Activated naive CD8-positive, alpha-beta T cell (primary cell): ENCODE data around the gene HS3ST1.
"Not testable (repeated sequence)": the region's sequence is repeated elsewhere in the genome, so short reads cannot be mapped to it uniquely, and the experiment has no call there.

Experiments
- H3K27ac Mint-ChIP-seq: one replicate; pipeline ENCODE4 v1.8.0; 2021; ENCODE audit warnings: mixed read lengths
- H3K27me3 Mint-ChIP-seq: one replicate; pipeline ENCODE4 v1.8.0; 2021; ENCODE audit warnings: mixed read lengths
- H3K36me3 Mint-ChIP-seq: one replicate; pipeline ENCODE4 v1.8.0; 2021; ENCODE audit warnings: mixed read lengths
- H3K4me1 Mint-ChIP-seq: one replicate; pipeline ENCODE4 v1.8.0; 2021; ENCODE audit warnings: low read depth, mixed read lengths
- H3K4me3 Mint-ChIP-seq: one replicate; pipeline ENCODE4 v1.8.0; 2021; ENCODE audit warnings: mild to moderate bottlenecking, mixed read lengths
- H3K9me3 Mint-ChIP-seq: one replicate; pipeline ENCODE4 v1.8.0; 2021; ENCODE audit warnings: low read depth, mixed read lengths

Gene HS3ST1

DNA sequence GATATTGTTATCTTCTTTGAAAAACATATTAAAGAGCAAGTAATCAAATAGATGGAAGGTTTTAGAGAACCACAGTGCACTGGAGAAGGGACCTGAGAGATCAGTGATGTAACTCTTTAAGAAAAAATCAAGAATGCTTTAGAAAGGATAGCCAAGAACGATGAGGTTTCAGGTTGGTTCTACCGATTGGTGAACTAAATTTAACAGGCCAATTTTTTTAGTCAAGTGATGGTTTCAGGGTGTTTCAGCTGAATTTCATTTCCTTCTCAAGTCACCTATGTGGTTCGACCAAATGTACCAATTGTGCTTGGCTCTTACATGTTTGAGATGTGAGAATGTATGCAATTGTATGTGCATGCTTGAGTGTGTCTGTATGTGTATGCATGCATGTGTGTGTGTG, 26.5 kb downstream of the HS3ST1 start:
- Mint-ChIP-seq H3K4me3 (no peak overlapping the region), H3K27me3 (no peaks in the 10 kb centered on the region), H3K27ac (no peak overlapping the region), H3K4me1 (no peaks in the 10 kb centered on the region), H3K36me3 (no peaks in the 10 kb centered on the region), H3K9me3 (no peaks in the 10 kb centered on the region)

GRCh38 chr4:11399461-11399971, 29.2 kb downstream of the HS3ST1 start:
- Mint-ChIP-seq H3K9me3 (no peaks in the 10 kb centered on the region), H3K27ac (no peak overlapping the region), H3K4me1 (no peaks in the 10 kb centered on the region), H3K36me3 (no peaks in the 10 kb centered on the region), H3K27me3 (no peaks in the 10 kb centered on the region), H3K4me3 (no peak overlapping the region)

GRCh38 chr4:11397819-11398610, 30.7 kb downstream of the HS3ST1 start:
- no peaks in the 10 kb centered on the region for H3K27me3 Mint-ChIP-seq
- no peaks in the 10 kb centered on the region for H3K9me3 Mint-ChIP-seq
- no peak overlapping the region for H3K4me3 Mint-ChIP-seq
- no peaks in the 10 kb centered on the region for H3K4me1 Mint-ChIP-seq
- no peaks in the 10 kb centered on the region for H3K36me3 Mint-ChIP-seq
- no peak overlapping the region for H3K27ac Mint-ChIP-seq

- Mint-ChIP-seq H3K9me3 (no peaks in the 10 kb centered on the region), H3K27ac (no peak overlapping the region), H3K4me1 (no peaks in the 10 kb centered on the region), H3K27me3 (no peaks in the 10 kb centered on the region), H3K4me3 (no peak overlapping the region), H3K36me3 (no peaks in the 10 kb centered on the region)
Measured at GRCh38 chr4:11397146-11397545, 31.5 kb downstream of the HS3ST1 start.

DNA sequence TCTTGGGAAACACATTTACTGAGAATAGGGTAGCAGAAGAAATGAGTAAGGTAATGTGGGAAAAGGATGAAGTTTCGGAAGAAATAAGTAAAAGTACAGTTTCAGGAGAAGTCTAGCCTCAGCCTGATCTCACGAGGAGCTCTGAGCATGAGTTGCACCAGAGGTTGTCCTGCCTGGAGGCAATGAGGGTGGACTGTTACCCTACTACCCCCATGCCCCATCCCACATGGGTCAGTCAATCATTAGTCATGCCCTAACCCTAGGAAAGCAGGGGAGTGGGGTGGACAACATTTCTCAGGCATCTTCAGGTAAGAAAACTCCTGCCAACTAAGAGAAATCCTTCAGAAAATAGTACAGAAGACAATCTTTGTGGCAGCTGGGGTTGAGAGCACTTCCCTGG, 35.1 kb downstream of the HS3ST1 start:
- H3K36me3 Mint-ChIP-seq = no peaks in the 10 kb centered on the region
- H3K4me1 Mint-ChIP-seq = no peaks in the 10 kb centered on the region
- no peaks in the 10 kb centered on the region for H3K9me3 Mint-ChIP-seq
- no peaks in the 10 kb centered on the region for H3K27me3 Mint-ChIP-seq
- no peak overlapping the region for H3K27ac Mint-ChIP-seq
- H3K4me3 Mint-ChIP-seq = no peak overlapping the region

DNA sequence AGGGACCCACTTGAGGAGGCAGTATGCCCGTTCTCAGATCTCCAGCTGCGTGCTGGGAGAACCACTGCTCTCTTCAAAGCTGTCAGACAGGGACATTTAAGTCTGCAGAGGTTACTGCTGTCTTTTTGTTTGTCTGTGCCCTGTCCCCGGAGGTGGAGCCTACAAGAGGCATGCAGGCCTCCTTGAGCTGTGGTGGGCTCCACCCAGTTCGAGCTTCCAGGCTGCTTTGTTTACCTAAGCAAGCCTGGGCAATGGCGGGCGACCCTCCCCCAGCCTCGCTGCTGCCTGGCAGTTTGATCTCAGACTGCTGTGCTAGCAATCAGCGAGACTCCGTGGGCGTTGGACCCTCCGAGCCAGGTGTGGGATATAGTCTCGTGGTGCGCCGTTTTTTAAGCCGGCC, 44.6 kb downstream of the HS3ST1 start:
- H3K4me1 Mint-ChIP-seq, H3K4me3 Mint-ChIP-seq, H3K27ac Mint-ChIP-seq, H3K36me3 Mint-ChIP-seq, H3K9me3 Mint-ChIP-seq, H3K27me3 Mint-ChIP-seq: not testable (repeated sequence)

GRCh38 chr4:11376571-11376970, 52.1 kb downstream of the HS3ST1 start:
- H3K4me1 Mint-ChIP-seq = no peaks in the 10 kb centered on the region

DNA sequence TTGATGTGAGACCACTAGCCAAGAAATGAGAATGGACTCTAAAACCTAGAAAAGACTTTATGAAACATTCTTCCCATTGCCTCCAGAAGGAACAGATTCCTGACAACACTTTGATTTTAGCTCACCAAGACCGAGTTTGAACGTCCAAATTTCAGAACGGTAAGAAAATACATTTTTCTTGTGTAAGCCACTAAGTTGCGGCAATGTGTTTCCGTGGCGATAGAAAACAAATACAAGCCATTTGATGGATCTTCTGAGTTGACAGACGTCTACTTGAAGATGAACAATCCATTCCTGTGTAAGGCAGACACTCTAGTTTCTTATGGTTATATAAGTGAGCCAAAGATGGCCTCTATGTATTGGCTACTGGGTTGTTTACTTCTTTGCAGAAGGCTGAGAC, 52.5 kb downstream of the HS3ST1 start:
- H3K4me1 Mint-ChIP-seq = no peaks in the 10 kb centered on the region
- H3K27me3 Mint-ChIP-seq = peaks cover 2% of the 10 kb centered on the region
- peaks cover 3% of the 10 kb centered on the region for H3K9me3 Mint-ChIP-seq
- no peak overlapping the region for H3K27ac Mint-ChIP-seq
- no peaks in the 10 kb centered on the region for H3K36me3 Mint-ChIP-seq
- H3K4me3 Mint-ChIP-seq = no peak overlapping the region

More at GRCh38 chr4:11376571-11376970, 52.1 kb downstream of the HS3ST1 start:
- H3K4me3 Mint-ChIP-seq = no peak overlapping the region
- no peaks in the 10 kb centered on the region for H3K36me3 Mint-ChIP-seq
- peaks cover 3% of the 10 kb centered on the region for H3K9me3 Mint-ChIP-seq
- H3K27me3 Mint-ChIP-seq = peaks cover 2% of the 10 kb centered on the region
- no peak overlapping the region for H3K27ac Mint-ChIP-seq

GRCh38 chr4:11368701-11369115, 60.0 kb downstream of the HS3ST1 start:
- H3K4me3 Mint-ChIP-seq = no peak overlapping the region
- no peak overlapping the region for H3K27ac Mint-ChIP-seq
- H3K27me3 Mint-ChIP-seq = peaks cover 7% of the 10 kb centered on the region
- H3K4me1 Mint-ChIP-seq = no peaks in the 10 kb centered on the region
- H3K36me3 Mint-ChIP-seq = no peaks in the 10 kb centered on the region
- H3K9me3 Mint-ChIP-seq = no peaks in the 10 kb centered on the region

DNA sequence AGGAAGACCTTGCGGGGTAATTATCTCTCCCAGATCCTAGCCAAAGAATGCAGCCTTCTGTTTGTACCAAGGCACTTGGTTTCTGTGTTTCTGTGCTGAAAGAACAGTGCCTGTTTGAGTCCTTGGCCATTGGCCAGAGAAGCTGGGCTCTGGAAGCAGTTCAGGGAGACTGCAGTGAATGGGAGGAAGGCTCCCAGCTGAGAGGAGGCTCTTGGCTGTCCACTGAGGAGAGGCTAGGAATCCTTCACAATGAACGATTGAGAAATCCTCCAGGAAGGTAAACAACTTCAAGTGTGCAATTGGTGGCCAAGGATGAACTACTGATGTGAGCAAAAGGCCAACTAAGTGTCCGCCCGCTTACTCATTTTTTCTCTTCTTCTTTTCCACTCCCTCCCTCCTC, 61.3 kb downstream of the HS3ST1 start:
- no peaks in the 10 kb centered on the region for H3K36me3 Mint-ChIP-seq
- peaks cover 7% of the 10 kb centered on the region for H3K27me3 Mint-ChIP-seq
- H3K4me1 Mint-ChIP-seq = no peaks in the 10 kb centered on the region
- no peak overlapping the region for H3K4me3 Mint-ChIP-seq
- H3K27ac Mint-ChIP-seq = no peak overlapping the region
- no peaks in the 10 kb centered on the region for H3K9me3 Mint-ChIP-seq

DNA sequence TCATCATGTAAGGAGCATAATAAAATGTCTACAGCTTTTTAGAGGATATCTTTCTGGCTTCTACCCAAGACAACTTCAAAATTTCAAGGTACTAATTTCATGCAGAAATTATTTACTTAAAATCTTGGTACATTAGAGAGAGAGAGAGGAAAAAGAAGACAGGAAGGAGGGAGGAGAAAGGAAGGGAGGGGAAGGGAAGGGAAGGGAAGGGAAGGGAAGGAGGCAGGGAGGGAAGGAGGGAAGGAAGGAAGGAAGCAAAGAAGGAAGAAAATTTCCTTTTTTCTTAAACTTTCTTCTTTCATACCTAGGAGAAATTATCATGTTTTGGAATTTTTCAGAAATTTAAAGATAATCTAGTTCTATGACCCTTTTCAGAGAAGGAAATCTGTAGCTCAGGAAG, 61.8 kb downstream of the HS3ST1 start:
- Mint-ChIP-seq H3K9me3 (no peaks in the 10 kb centered on the region), H3K4me1 (no peaks in the 10 kb centered on the region)

GRCh38 chr4:11365039-11365438, 63.7 kb downstream of the HS3ST1 start:
- no peaks in the 10 kb centered on the region for H3K9me3 Mint-ChIP-seq
- no peak overlapping the region for H3K4me3 Mint-ChIP-seq
- no peaks in the 10 kb centered on the region for H3K36me3 Mint-ChIP-seq

More for the DNA sequence above, 61.8 kb downstream of the HS3ST1 start:
- H3K36me3 Mint-ChIP-seq = no peaks in the 10 kb centered on the region
- H3K27ac Mint-ChIP-seq = no peak overlapping the region
- H3K27me3 Mint-ChIP-seq = peaks cover 7% of the 10 kb centered on the region
- H3K4me3 Mint-ChIP-seq = no peak overlapping the region

GRCh38 chr4:11359591-11359990, 69.1 kb downstream of the HS3ST1 start:
- Mint-ChIP-seq H3K4me1 (no peaks in the 10 kb centered on the region), H3K4me3 (no peak overlapping the region), H3K27ac (no peak overlapping the region), H3K27me3 (peaks cover 2% of the 10 kb centered on the region), H3K9me3 (no peaks in the 10 kb centered on the region), H3K36me3 (no peaks in the 10 kb centered on the region)

More at GRCh38 chr4:11365039-11365438, 63.7 kb downstream of the HS3ST1 start:
- Mint-ChIP-seq H3K27ac (no peak overlapping the region), H3K4me1 (no peaks in the 10 kb centered on the region), H3K27me3 (peaks cover 7% of the 10 kb centered on the region)

- Mint-ChIP-seq H3K4me1 (no peaks in the 10 kb centered on the region), H3K9me3 (no peaks in the 10 kb centered on the region), H3K36me3 (no peaks in the 10 kb centered on the region), H3K4me3 (no peak overlapping the region), H3K27me3 (no peaks in the 10 kb centered on the region), H3K27ac (no peak overlapping the region)
Measured at GRCh38 chr4:11355226-11355625, 73.5 kb downstream of the HS3ST1 start.

DNA sequence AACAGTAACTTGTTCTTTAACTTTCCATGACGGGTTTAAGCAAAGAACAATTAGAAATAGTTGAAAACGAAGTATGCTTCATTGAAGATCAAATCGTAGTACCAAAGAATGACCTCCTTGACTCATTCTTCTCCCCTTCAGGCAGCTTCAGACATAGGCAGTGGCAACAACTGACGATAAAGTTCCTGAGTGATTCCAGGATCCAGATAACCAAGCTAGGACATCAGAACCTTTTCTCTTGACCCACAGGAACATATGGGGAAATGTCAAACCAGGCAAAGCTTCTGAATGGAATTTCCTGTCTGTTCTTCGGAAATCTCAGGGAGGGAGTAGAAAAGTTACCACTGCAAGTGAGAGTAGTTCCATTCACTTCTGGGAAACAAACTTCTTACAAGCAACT, 74.2 kb downstream of the HS3ST1 start:
- no peaks in the 10 kb centered on the region for H3K27me3 Mint-ChIP-seq
- no peak overlapping the region for H3K27ac Mint-ChIP-seq
- no peaks in the 10 kb centered on the region for H3K4me1 Mint-ChIP-seq
- no peaks in the 10 kb centered on the region for H3K9me3 Mint-ChIP-seq
- no peaks in the 10 kb centered on the region for H3K36me3 Mint-ChIP-seq
- H3K4me3 Mint-ChIP-seq = no peak overlapping the region
